Keratinocyte (primary cell): ENCODE results near the gene ZFPM1. TPM values are rescaled to one million over a fixed set of nuclear protein-coding genes. Genes with fewer than 3 reads are reported as not detected.

Source experiments
- DNase-seq: peaks from one replicate; pipeline ENCODE4 v3.0.0-alpha.2; 2011; ENCODE audit warnings: low read depth, missing footprints, low spot score
- FAIRE-seq: peaks from 2 replicates; lab custom pipeline; 2011; peaks lifted over from hg19 to GRCh38; lab: Jason Lieb, UNC
- H2AFZ ChIP-seq: 2 replicates; pipeline ENCODE4 v1.6.0; 2012; ENCODE audit warnings: low read length, control low read depth, inconsistent platforms; ENCODE audit not compliant: control insufficient read depth
- H3K27ac ChIP-seq: 2 replicates; pipeline ENCODE4 v1.5.1; 2011; ENCODE audit warnings: low read length; ENCODE audit not compliant: control insufficient read depth, insufficient read depth
- H3K27me3 ChIP-seq: 3 replicates; pipeline ENCODE4 v1.6.0; 2011; ENCODE audit warnings: low read length; ENCODE audit not compliant: control insufficient read depth, insufficient read depth; ENCODE audit errors: extremely low read depth
- H3K36me3 ChIP-seq, 2 experiments: 2 replicates in 1 of 2; 3 replicates in 1 of 2; pipeline ENCODE4 v1.5.1; 2011; ENCODE audit warnings: low read length in 2 of 2, mild to moderate bottlenecking in 1 of 2; ENCODE audit not compliant: control insufficient read depth in 2 of 2, insufficient read depth in 2 of 2; ENCODE audit errors: extremely low read depth in 1 of 2
- H3K4me1 ChIP-seq: 3 replicates; pipeline ENCODE4 v1.5.1; 2011; ENCODE audit warnings: low read length; ENCODE audit not compliant: control insufficient read depth, insufficient read depth; ENCODE audit errors: extremely low read depth
- H3K4me2 ChIP-seq: 3 replicates; pipeline ENCODE4 v1.6.0; 2011; ENCODE audit warnings: low read depth, low read length; ENCODE audit not compliant: control insufficient read depth, insufficient read depth; ENCODE audit errors: extremely low read depth
- H3K4me3 ChIP-seq, 3 experiments: fragments of 200-600 bp in 1 of 3; sonication (generic) in 1 of 3; 2 replicates in 2 of 3; 3 replicates in 1 of 3; pipeline ENCODE4 v1.5.1; 2011 to 2016; ENCODE audit warnings: low read length in 3 of 3, mild to moderate bottlenecking in 3 of 3, control low read depth in 2 of 3, inconsistent platforms in 1 of 3, low read depth in 1 of 3, mixed read lengths in 1 of 3, mixed run types in 1 of 3, moderate library complexity in 1 of 3; ENCODE audit not compliant: control insufficient read depth in 2 of 3, insufficient read depth in 2 of 3; ENCODE audit errors: extremely low read depth in 1 of 3
- H3K79me2 ChIP-seq: 2 replicates; pipeline ENCODE4 v1.6.0; 2012; ENCODE audit warnings: low read length; ENCODE audit not compliant: control insufficient read depth, insufficient read depth
- H3K9ac ChIP-seq: 3 replicates; pipeline ENCODE4 v1.6.0; 2011; ENCODE audit warnings: low read length; ENCODE audit not compliant: control insufficient read depth, insufficient read depth; ENCODE audit errors: extremely low read depth
- H3K9me1 ChIP-seq: 3 replicates; pipeline ENCODE4 v1.6.0; 2011; ENCODE audit warnings: low read length; ENCODE audit not compliant: control insufficient read depth, insufficient read depth; ENCODE audit errors: extremely low read depth
- H3K9me3 ChIP-seq: 2 replicates; pipeline ENCODE4 v1.5.1; 2012; ENCODE audit warnings: low read depth, low read length; ENCODE audit not compliant: control insufficient read depth
- H4K20me1 ChIP-seq: 3 replicates; pipeline ENCODE4 v1.6.0; 2011; ENCODE audit warnings: low read length; ENCODE audit not compliant: control insufficient read depth, insufficient read depth; ENCODE audit errors: extremely low read depth
- EZH2 ChIP-seq: IDR thresholded peaks from one replicate; pipeline ENCODE4 v1.6.1; 2012; ENCODE audit warnings: inconsistent platforms, mild to moderate bottlenecking, low read length, moderate library complexity
- dilution Hi-C: fragments of 300-500 bp; cut with MboI; formaldehyde crosslinking; loops from one replicate; pipeline ENCODE4 v1.7.0; 2020; ENCODE audit warnings: low sequenced_read_pairs; ENCODE audit not compliant: extremely low pct_ligation_motif_present
- polyA plus RNA-seq, 5 experiments: library from polyadenylated mRNA; depleted of rRNA in 3 of 5; stranded (reverse) in 3 of 5; stranded (forward) in 1 of 5; unstranded in 1 of 5; fragments of >200 nt; gene quantifications; 1 replicate in 1 of 5; 2 replicates in 3 of 5; 3 replicates in 1 of 5; pipeline versions ENCODE4 v1.2.1 to v1.2.3, GENCODE V29; 2011 to 2012; ENCODE audit warnings: missing spikeins in 2 of 5, low read depth in 1 of 5, low replicate concordance in 1 of 5
- TF ChIP-seq, protein P1 (sequence below), 3 experiments: IDR thresholded peaks in 1 of 3; conservative IDR thresholded peaks in 1 of 3; optimal IDR thresholded peaks in 1 of 3; 2 replicates in 2 of 3; 3 replicates in 1 of 3; pipeline versions ENCODE3 to v1.5.1; 2011; ENCODE audit warnings: low read length in 3 of 3, mild to moderate bottlenecking in 3 of 3, moderate library complexity in 2 of 3, control low read depth in 1 of 3, inconsistent platforms in 1 of 3; ENCODE audit not compliant: insufficient read depth in 2 of 3; ENCODE audit errors: extremely low read depth in 1 of 3

The ZFPM1 gene
- polyA plus RNA-seq, 1 donor (not counting 4 experiments of a cell fraction or from before 2014, with no cell fraction given) = 0.42 TPM

DNA sequence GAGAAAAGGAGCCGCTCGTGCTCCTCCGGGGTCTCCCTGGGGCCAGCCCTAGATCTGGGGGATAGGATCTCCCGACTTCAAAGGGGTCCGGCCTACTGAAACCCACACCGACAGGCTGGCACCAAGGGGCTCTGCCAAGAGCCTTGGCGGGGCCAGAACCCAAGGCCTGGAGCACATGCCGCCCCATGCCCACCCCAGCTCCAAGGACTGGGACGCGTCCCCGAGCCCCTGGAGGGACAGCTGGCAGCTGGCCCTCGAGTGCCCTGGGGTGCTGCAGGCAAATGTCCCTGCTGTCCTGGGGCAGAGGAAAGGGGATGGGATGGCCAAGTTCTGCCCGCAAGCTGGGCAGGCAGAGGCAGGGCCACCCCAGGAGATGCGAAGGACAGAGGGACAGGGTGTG, 31.8 kb upstream of the ZFPM1 start:
- no peak overlapping the region for H3K4me3 ChIP-seq
- dilution Hi-C loops = no loop called here
- FAIRE-seq = no peak

DNA sequence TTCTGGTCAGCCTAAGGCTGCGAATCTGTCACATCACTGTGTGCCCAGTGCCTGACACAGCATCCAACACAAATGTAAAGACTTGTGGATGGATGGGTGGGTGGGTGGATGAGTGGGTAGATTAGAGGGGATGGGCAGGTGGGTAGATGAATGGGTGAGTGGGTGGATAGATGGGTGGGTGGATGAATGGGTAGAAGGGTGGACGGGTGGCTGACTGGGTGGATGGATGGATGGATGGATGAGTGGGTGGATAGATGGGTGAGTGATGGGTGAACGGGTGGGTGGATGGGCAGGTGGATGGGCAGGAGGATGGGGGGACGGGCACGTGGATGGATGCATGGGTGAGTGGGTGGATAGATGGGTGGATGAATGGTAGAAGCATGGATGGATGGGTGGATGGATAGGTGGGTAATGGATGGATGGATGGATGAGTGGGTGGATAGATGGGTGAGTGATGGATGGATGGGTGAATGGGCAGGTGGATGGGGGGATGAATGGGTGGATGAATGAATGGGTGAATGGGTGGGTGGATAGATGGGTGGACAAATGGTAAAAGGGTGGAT, 31.1 kb upstream of the ZFPM1 start:
- Histone ChIP-seq H3K4me2 (no peak overlapping the region), H3K36me3 (no peaks in the 10 kb centered on the region), H3K9ac (no peak overlapping the region), H3K4me3 (no peak overlapping the region), H4K20me1 (no peaks in the 10 kb centered on the region), H3K27me3 (peaks cover 13% of the 10 kb centered on the region), H3K9me3 (no peaks in the 10 kb centered on the region), H3K27ac (no peak overlapping the region), H2AFZ (no peak overlapping the region), H3K79me2 (no peaks in the 10 kb centered on the region), H3K4me1 (peaks cover 10% of the 10 kb centered on the region), H3K9me1 (no peaks in the 10 kb centered on the region)
- TF ChIP-seq, protein P1, sequence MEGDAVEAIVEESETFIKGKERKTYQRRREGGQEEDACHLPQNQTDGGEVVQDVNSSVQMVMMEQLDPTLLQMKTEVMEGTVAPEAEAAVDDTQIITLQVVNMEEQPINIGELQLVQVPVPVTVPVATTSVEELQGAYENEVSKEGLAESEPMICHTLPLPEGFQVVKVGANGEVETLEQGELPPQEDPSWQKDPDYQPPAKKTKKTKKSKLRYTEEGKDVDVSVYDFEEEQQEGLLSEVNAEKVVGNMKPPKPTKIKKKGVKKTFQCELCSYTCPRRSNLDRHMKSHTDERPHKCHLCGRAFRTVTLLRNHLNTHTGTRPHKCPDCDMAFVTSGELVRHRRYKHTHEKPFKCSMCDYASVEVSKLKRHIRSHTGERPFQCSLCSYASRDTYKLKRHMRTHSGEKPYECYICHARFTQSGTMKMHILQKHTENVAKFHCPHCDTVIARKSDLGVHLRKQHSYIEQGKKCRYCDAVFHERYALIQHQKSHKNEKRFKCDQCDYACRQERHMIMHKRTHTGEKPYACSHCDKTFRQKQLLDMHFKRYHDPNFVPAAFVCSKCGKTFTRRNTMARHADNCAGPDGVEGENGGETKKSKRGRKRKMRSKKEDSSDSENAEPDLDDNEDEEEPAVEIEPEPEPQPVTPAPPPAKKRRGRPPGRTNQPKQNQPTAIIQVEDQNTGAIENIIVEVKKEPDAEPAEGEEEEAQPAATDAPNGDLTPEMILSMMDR (optimal IDR thresholded peaks at IDR 0.05 in 1 of 3, IDR thresholded peaks at IDR 0.05 in 1 of 3, conservative IDR thresholded peaks at IDR 0.05 in 1 of 3; ENCODE audit: extremely low read depth in 1 of 3, insufficient read depth in 2 of 3, low read length in 3 of 3) = no peak
- no peak for TF ChIP-seq EZH2
- no peak for DNase-seq
- no peak for FAIRE-seq
- dilution Hi-C loops = no loop called here

More for the DNA sequence above, 31.8 kb upstream of the ZFPM1 start:
- peaks cover 13% of the 10 kb centered on the region for H3K27me3 ChIP-seq
- H3K36me3 ChIP-seq = no peaks in the 10 kb centered on the region
- H3K27ac ChIP-seq = no peak overlapping the region
- H3K4me1 ChIP-seq = peaks cover 10% of the 10 kb centered on the region
- no peak overlapping the region for H3K9ac ChIP-seq
- no peak for DNase-seq
- no peaks in the 10 kb centered on the region for H3K9me1 ChIP-seq
- no peak for TF ChIP-seq EZH2
- TF ChIP-seq, protein P1 (optimal IDR thresholded peaks at IDR 0.05 in 1 of 3, IDR thresholded peaks at IDR 0.05 in 1 of 3, conservative IDR thresholded peaks at IDR 0.05 in 1 of 3; ENCODE audit: extremely low read depth in 1 of 3, insufficient read depth in 2 of 3, low read length in 3 of 3) = no peak
- no peaks in the 10 kb centered on the region for H4K20me1 ChIP-seq
- no peaks in the 10 kb centered on the region for H3K79me2 ChIP-seq
- H3K4me2 ChIP-seq = no peak overlapping the region
- H2AFZ ChIP-seq = no peak overlapping the region
- no peaks in the 10 kb centered on the region for H3K9me3 ChIP-seq
